Mucosa of descending colon (tissue), 3 donors: ENCODE data around the gene KCND3. TPM values are rescaled to one million over a fixed set of nuclear protein-coding genes. Genes with fewer than 3 reads are reported as not detected.

Source experiments
- ATAC-seq: fragments of 200-7000 bp; cut with Tn5 transposase; one replicate; pipeline ENCODE4 v1.9.1; 2020; ENCODE audit warnings: mild to moderate bottlenecking, moderate library complexity
- DNase-seq, 3 donors: peaks; one replicate each; pipeline ENCODE4 v3.0.0-alpha.2; 2020
- H3K36me3 ChIP-seq: fragments of 200-600 bp; one replicate; pipeline ENCODE4 v1.8.0; 2021; ENCODE audit warnings: low read depth, mild to moderate bottlenecking
- H3K4me1 ChIP-seq: fragments of 200-600 bp; one replicate; pipeline ENCODE4 v1.8.0; 2021; ENCODE audit warnings: low read depth, mild to moderate bottlenecking
- H3K4me3 ChIP-seq: fragments of 200-600 bp; one replicate; pipeline ENCODE4 v1.8.0; 2021; ENCODE audit warnings: mild to moderate bottlenecking
- H3K9me3 ChIP-seq: fragments of 200-600 bp; one replicate; pipeline ENCODE4 v1.8.0; 2021; ENCODE audit warnings: mild to moderate bottlenecking
- CTCF ChIP-seq: fragments of 200-600 bp; IDR thresholded peaks from one replicate; pipeline ENCODE4 v1.8.0; 2022; ENCODE audit warnings: antibody characterized with exemption, mild to moderate bottlenecking
- intact Hi-C, 2 donors: fragments of 100-400 bp; cut with DNase I in 1 of 2; cut with micrococcal nuclease in 1 of 2; formaldehyde crosslinking; loops; one replicate each; pipeline versions ENCODE4 v1.11.0 to v1.11.1; 2022; cut with DNase I, micrococcal nuclease
- total RNA-seq, 3 donors: library from RNA; stranded (reverse); fragmentation: NEBNext Ultra II Directional in 2 of 3; extraction: Animal tissue kit (Norgen Biotek cat#: 25700) in 2 of 3; gene quantifications; one replicate each; pipeline versions ENCODE4 v1.2.1 to v1.2.4, GENCODE V29; 2021 to 2023
- donor health status: DM: no; HTN: no; CAD: no; lungs with moderate emphysema.
- donor health status: DM: no; HTN: no; CAD: no.
- donor health status: DM: no; HTN: yes; CAD: no.

KCND3 gene
- total RNA-seq, 3 donors from 2014 or later, result 1.2 to 10.3 (median 5.5) TPM

DNA sequence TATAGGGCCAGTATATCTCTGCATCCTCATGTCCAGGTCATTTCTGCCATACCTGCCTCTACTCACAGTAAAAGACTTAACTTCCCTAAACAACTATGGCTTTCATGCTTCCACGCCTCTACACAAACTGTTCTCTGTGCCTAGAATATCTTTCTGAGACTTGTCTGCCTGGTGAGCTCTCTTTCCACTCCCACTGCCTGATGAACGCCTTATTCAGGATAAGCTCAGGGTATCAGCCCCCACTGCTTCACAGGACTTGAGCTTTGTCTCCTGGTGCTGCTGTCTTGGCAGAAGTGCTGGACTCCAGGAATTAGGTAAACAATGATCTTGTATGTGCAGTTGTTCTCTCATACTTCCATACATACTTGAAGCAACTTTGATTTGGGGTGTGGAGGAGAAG lies 238.6 kb downstream of the KCND3 start:
- no peak for DNase-seq
- no peak for ATAC-seq
- no peak overlapping the region for H3K4me3 ChIP-seq
- no peaks in the 10 kb centered on the region for H3K9me3 ChIP-seq
- H3K4me1 ChIP-seq, result peaks cover 7% of the 10 kb centered on the region
- intact Hi-C loops, result no loop called here
- no peaks in the 10 kb centered on the region for H3K36me3 ChIP-seq
- no peak for TF ChIP-seq CTCF

DNA sequence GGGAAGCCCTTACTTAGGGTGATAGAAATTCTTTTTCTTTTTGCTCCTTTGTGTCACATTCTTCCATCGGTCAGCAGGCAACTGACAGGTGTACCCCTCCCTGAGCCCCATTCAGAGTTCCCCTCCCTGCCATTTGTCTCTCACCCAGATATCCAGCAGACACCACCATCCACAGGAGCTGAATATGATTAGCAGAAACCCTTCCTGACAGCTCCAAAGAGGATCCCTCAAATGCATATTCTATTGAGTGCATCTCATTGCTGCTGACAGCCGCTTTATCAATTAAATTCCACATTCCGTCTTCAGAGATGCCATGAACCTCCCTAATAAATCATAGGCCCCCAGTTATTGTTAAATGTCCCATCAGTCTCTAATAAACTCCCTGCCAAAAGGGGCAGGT lies 239.8 kb downstream of the KCND3 start:
- no peaks in the 10 kb centered on the region for H3K9me3 ChIP-seq
- ATAC-seq, result no peak
- no peak for DNase-seq
- no peak for TF ChIP-seq CTCF
- intact Hi-C loops, result loop anchor here in 1 of 2 donors (10.0 kb wide), 1 partner anchor 245 kb away; the partner anchor contains the start of genes ADORA3 and TMIGD3
- H3K4me1 ChIP-seq, result peaks cover 4% of the 10 kb centered on the region
- H3K36me3 ChIP-seq, result no peaks in the 10 kb centered on the region
- no peak overlapping the region for H3K4me3 ChIP-seq

DNA sequence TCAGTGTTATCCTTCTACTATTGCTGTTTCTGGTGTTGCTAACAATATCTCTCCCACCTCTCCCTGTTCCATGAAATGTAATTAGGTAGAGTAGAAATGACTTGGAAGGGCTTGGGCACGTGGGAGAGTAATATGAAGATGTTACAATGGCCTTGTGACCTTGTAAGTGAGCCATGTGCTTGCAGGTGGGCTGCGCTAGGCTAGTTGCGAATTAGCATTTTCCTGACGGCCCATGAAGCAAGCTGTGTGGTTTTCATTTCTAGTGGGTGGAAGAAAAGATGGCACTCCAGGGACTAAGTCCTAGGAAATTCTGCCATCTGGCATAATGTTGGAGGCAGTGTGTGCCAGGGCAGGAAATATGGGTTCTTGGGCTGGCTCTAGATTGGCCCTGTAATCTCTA lies 241.5 kb downstream of the KCND3 start:
- H3K4me3 ChIP-seq, result no peak overlapping the region
- no peaks in the 10 kb centered on the region for H3K36me3 ChIP-seq
- no peak for TF ChIP-seq CTCF
- intact Hi-C loops, result loop anchor here in 1 of 2 donors (10.0 kb wide), 1 partner anchor 243 kb away; the partner anchor contains the start of genes ADORA3 and TMIGD3
- H3K4me1 ChIP-seq, result no peaks in the 10 kb centered on the region
- no peaks in the 10 kb centered on the region for H3K9me3 ChIP-seq
- no peak for DNase-seq
- ATAC-seq, result no peak

GRCh38 chr1:111747282-111747734 lies 242.2 kb downstream of the KCND3 start:
- Histone ChIP-seq H3K4me3 (no peak overlapping the region), H3K4me1 (no peaks in the 10 kb centered on the region), H3K9me3 (no peaks in the 10 kb centered on the region), H3K36me3 (no peaks in the 10 kb centered on the region)
- DNase-seq (peak in 1 of 3 donors; percentile 90), ATAC-seq (peak; percentile 95)
- intact Hi-C loops, result loop anchor here in 1 of 2 donors (10.0 kb wide), 1 partner anchor 243 kb away; the partner anchor contains the start of genes ADORA3 and TMIGD3
- TF ChIP-seq CTCF, result peak; percentile 39

DNA sequence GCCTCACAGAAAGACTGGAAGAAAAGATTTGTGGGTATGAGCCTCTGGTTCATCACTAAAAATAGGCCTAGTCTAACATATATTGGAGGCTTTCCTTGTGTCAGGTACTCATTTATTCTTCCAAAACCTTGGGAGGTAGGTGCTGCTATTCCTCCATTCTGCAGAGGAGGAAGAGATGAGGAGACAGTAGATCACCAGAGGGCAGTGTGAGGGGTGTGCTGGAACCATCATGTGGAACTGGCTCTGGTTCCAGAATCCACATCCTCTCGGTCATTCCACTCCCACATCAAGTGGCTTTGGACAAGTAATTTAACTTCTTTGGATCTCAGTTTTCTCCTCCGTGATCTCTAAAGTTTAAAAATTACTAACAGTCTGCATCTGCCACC lies 242.9 kb downstream of the KCND3 start:
- Histone ChIP-seq H3K4me1 (no peaks in the 10 kb centered on the region), H3K9me3 (no peaks in the 10 kb centered on the region), H3K36me3 (no peaks in the 10 kb centered on the region), H3K4me3 (no peak overlapping the region)
- ATAC-seq, result no peak
- DNase-seq, result no peak
- intact Hi-C loops, result loop anchor here in 1 of 2 donors (10.0 kb wide), 1 partner anchor 242 kb away; the partner anchor contains the start of genes ADORA3 and TMIGD3
- no peak for TF ChIP-seq CTCF
